ENCODE measurements around the gene RBM33.
A peak's percentile ranks its signal among the peaks of the same experiment; 100 is the strongest.

The RBM33 gene

GRCh38 chr7:155776606-155777005, 132.1 kb downstream of the RBM33 start:
- DNase-seq (ENCODE audit: low spot score), result no peak

GRCh38 chr7:155778349-155778748, 133.9 kb downstream of the RBM33 start:
- DNase-seq (ENCODE audit: low spot score), result no peak

GRCh38 chr7:155780884-155781283, 136.4 kb downstream of the RBM33 start:
- no peak for DNase-seq (ENCODE audit: low spot score)

GRCh38 chr7:155781433-155781832, 137.0 kb downstream of the RBM33 start:
- DNase-seq (ENCODE audit: low spot score), result no peak

- no peak for DNase-seq (ENCODE audit: low spot score)
These were observed 138.0 kb downstream of the RBM33 start for GRCh38 chr7:155782466-155782865.

- no peak for DNase-seq (ENCODE audit: low spot score)
These were observed 141.1 kb downstream of the RBM33 start for GRCh38 chr7:155785536-155785935.

GRCh38 chr7:155786491-155786890, 142.0 kb downstream of the RBM33 start:
- no peak for DNase-seq (ENCODE audit: low spot score)

GRCh38 chr7:155787171-155787851, 142.8 kb downstream of the RBM33 start:
- no peak for DNase-seq (ENCODE audit: low spot score)

GRCh38 chr7:155788616-155789000, 144.1 kb downstream of the RBM33 start:
- no peak for DNase-seq (ENCODE audit: low spot score)

GRCh38 chr7:155789001-155789725, 144.7 kb downstream of the RBM33 start:
- DNase-seq (ENCODE audit: low spot score), result no peak

GRCh38 chr7:155790666-155791065, 146.2 kb downstream of the RBM33 start:
- DNase-seq (ENCODE audit: low spot score), result no peak

- no peak for DNase-seq (ENCODE audit: low spot score)
These were observed 146.8 kb downstream of the RBM33 start for GRCh38 chr7:155791214-155791737.

- DNase-seq (ENCODE audit: low spot score), result no peak
These were observed 147.4 kb downstream of the RBM33 start for GRCh38 chr7:155791836-155792235.

GRCh38 chr7:155792315-155792960, 148.0 kb downstream of the RBM33 start:
- no peak for DNase-seq (ENCODE audit: low spot score)

GRCh38 chr7:155792999-155793560, 148.6 kb downstream of the RBM33 start:
- DNase-seq (ENCODE audit: low spot score), result no peak

- DNase-seq (ENCODE audit: low spot score), result no peak
These were observed 149.3 kb downstream of the RBM33 start for GRCh38 chr7:155793720-155794119.

GRCh38 chr7:155794196-155794595, 149.7 kb downstream of the RBM33 start:
- no peak for DNase-seq (ENCODE audit: low spot score)

- no peak for DNase-seq (ENCODE audit: low spot score)
These were observed 150.9 kb downstream of the RBM33 start for GRCh38 chr7:155795401-155795800.

- DNase-seq (ENCODE audit: low spot score), result no peak
These were observed 151.5 kb downstream of the RBM33 start for GRCh38 chr7:155795951-155796350.

- DNase-seq (ENCODE audit: low spot score), result peak; percentile 22
These were observed 152.2 kb downstream of the RBM33 start for GRCh38 chr7:155796381-155797261.

Measured in COLO829 (cell line).